ENCODE measurements around the gene DNAJC18. TPM values are rescaled to one million over a fixed set of nuclear protein-coding genes. Genes with fewer than 3 reads are reported as not detected.
A peak's percentile ranks its signal among the peaks of the same experiment; 100 is the strongest.
"Not testable (repeated sequence)": the region's sequence is repeated elsewhere in the genome, so short reads cannot be mapped to it uniquely, and the experiment has no call there.

The DNAJC18 gene
- polyA plus RNA-seq, 1 donor = 22.1 TPM

GRCh38 chr5:139426203-139426885 lies 13.0 kb downstream of the DNAJC18 start:
- DNase-seq (ENCODE audit: low read depth) = no peak

DNA sequence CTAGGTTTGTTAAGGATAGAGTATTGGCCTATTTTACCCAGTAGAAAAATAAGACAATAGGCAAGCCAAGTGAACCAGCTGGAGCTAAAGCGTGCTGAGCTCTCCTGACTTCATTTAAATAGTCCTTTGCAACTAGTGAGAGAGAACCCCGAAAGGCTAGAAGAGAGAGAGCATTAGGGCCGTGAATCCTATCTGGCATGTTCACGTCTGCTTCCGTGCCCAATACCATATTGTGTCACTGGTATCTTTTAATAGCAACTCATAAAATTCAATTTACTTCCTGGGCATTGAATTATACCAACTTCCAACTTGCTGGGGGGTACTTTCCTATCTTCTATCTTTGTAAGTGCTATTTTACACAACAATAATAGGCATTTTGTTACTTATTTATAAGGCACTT lies 13.8 kb downstream of the DNAJC18 start:
- no peak for DNase-seq (ENCODE audit: low read depth)

DNA sequence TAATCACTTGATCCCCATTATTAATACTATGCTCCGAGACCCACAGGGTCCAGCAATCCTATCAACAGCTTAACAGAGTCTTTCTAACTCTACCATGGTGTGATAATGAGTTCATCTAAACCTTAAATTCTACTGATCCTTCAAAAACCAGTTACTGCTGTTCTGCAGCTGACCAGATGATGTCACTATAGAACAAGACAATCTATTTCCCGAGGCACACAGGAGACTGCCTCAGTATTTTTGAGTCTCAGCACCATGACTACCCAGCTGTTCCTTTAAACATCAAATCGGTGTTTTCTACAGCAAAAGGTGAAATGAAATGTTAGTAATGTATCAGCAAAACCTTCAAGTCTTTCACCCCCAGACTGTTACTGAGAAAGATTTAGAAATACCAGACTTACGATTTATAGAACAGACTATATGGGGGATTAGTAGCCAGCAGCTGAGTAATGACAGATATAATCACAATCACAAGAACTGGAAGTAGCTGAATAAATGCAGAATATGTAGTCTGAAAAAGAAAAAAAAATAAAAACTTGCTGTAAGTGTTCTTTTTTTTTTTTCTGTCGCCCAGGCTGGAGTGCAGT lies 16.9 kb downstream of the DNAJC18 start:
- DNase-seq (ENCODE audit: low read depth) = peak; percentile 67

DNA sequence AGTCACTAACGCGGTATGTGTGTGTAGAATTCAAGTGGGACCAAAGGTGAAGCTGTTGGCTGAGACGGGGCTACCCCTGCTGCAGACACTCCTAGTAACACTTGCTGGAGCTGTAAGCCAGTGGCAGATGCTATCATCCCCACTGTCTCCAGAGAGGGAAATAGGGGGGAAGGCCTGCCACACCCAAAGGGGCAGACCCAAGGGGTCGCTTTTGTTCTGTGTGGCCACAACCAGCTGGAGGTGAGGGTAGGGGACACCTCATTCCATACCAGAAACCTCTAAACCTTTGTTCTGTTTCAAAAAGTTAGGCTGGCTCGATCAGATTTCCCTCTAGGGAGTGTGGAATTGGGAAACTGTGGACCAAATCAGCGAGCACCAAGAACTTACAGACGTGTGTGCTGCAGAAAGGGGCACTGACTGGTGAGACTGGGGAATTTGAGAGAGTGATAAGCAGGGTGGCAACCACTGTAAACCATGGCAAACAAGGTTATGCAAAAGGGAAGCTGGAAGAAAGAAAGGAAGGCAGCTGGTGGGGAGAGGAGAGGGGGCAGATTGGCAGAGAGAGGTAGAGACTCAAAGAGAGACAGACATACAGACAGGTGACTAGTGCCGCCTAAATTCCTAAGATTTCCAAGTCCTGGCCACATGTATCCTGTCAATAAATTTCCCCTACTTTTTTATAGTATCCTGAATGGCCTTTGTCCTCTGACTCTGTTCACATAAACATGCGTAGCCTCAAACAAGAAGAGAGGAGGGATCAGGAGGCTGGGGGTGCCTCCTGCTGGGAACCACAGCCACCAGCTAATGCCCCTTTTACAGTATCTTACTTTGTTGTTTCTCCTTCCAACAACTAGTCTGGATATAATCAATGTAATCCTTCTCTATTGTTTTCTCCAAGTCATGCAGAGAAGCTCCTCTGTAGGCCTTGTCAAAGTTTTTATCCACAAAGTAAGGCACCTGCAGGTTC lies 19.8 kb downstream of the DNAJC18 start:
- no peak for DNase-seq (ENCODE audit: low read depth)

DNA sequence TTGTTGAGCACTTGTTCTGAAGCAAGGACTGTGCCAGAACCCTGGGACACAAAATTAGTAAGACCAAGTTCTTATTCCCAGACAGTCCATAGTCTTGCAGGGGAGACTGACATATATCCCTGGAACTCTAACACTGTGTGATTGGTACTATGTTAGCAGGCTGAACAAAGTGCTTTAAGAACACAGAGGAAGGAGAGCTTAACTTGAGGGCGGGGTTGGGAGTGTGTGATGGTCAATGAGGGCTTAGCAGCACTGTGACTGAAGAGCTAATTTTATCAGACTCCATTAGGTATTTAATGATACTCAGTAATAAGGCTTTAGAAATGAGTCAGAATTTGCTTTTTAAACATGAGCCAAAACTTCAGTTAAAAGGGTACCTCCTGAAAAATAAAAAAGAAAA lies 20.5 kb downstream of the DNAJC18 start:
- no peak for DNase-seq (ENCODE audit: low read depth)

DNA sequence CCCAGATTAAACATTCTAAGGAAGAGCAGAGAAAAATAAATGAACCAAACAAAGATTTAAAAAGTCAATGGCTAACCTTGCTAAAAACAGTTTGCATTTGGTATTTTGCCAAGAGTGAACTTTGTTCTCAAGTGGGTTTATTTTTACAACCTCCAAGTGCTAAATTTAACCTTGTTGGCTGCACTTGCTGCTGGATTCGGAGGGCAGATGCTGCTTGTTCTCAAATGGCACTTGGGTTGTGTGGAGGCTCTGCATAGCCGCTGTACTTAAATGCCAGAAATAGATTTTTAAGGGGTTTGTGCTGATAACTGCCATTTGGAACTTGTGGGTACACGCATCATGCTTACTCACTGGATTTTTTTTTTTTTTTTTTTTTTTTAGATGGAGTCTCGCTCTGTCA lies 22.1 kb downstream of the DNAJC18 start:
- DNase-seq (ENCODE audit: low read depth) = no peak

DNA sequence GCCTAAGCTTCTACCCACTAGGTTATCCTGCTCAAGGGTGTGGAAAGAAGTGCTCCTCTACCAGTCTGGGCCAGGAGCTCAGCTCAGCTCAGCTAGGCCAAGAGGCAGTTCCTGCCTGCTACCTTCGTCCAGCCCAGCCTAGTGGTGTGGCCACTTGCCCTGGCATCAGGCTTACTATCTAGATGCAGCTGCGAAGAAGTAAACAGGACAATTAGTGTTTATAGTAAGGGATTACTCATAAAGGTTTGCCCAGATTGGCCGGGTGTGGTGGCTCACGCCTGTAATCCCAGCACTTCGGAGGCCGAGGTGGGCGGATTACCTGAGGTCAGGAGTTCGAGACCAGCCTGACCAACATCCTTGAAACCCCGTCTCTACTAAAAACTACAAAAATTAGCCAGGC lies 22.7 kb downstream of the DNAJC18 start:
- DNase-seq (ENCODE audit: low read depth) = no peak

DNA sequence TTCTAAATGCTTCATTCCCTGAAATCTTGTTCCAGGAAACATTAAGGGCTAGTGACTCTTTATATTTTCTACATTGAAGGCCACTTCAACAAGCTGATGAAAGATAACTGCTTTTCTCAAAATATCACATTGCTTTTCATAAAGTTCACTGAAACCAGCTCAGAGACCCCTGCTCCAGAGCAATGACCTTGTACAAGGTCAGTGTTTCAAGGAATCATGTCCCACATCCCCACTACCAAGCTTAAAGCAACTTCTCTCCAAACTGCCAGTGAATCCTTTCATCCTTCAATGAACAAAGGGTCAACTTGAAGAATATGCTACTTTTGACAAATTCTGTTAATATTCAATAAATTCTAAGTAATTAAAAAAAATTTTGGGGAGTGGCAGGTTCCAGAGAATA lies 23.5 kb downstream of the DNAJC18 start:
- no peak for DNase-seq (ENCODE audit: low read depth)

- no peak for DNase-seq (ENCODE audit: low read depth)
These were observed 24.0 kb downstream of the DNAJC18 start for GRCh38 chr5:139415221-139415861.

GRCh38 chr5:139414581-139415130 lies 24.7 kb downstream of the DNAJC18 start:
- no peak for DNase-seq (ENCODE audit: low read depth)

- no peak for DNase-seq (ENCODE audit: low read depth)
These were observed 25.4 kb downstream of the DNAJC18 start for GRCh38 chr5:139413963-139414362.

- DNase-seq (ENCODE audit: low read depth) = no peak
These were observed 26.2 kb downstream of the DNAJC18 start for GRCh38 chr5:139413153-139413552.

- no peak for DNase-seq (ENCODE audit: low read depth)
These were observed 28.1 kb downstream of the DNAJC18 start for GRCh38 chr5:139410993-139411828.

DNA sequence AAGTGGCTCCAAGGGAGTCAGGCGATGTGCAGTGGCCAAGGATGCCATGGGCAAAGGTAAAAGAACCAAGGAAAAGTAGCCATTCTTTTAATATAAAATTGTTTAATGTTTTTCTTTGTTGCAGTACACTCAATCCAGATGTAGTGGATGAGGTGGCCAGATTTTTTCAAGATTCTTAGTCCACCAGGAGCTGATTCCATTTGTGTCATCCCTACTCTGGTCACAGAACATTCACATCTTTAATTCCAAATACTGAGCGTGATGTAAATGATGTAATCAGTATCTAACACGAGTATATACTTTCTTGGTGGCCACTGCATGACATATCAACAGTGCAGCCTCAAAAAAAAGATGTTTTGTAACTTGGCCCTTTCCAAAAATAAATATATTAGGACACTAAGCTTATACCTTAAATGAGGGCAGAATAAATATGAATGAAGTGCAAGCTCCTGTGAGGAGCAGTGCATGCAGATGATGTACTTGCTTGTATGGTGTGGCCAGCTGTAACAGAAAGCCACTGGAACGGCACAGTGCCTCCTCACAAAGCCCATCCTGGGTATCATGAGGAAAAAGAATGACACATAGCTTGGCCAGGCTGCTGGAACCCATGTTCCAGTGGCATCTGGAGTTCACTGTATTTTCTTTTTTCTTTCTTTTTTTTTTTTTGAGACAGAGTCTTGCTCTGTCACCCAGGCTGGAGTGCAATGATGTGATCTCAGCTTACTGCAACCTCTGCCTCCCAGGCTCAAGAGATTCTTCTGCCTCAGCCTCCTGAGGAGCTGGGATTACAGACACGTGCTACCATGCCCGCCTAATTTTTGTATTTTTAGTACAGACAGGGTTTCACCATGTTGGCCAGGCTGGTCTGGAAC lies 29.0 kb downstream of the DNAJC18 start:
- no peak for DNase-seq (ENCODE audit: low read depth)

DNA sequence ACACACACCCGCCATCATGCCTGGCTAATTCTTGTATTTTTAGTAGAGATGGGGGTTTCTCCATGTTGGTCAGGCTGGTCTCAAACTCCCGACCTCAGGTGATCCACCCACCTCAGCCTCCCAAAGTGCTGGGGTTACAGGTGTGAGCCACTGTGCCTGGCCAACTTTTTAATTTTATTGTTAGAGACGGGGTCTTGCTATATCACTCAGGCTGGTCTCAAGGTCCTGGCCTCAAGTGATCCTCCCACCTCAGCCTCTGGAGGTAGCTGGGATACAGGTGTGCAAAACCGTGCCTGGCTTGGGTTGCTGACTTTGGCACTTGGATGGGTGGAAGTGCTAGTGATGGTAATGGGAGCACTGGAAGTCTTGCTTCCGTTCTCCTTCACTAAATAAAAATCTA lies 30.2 kb downstream of the DNAJC18 start:
- not testable (repeated sequence) for DNase-seq (ENCODE audit: low read depth)

DNA sequence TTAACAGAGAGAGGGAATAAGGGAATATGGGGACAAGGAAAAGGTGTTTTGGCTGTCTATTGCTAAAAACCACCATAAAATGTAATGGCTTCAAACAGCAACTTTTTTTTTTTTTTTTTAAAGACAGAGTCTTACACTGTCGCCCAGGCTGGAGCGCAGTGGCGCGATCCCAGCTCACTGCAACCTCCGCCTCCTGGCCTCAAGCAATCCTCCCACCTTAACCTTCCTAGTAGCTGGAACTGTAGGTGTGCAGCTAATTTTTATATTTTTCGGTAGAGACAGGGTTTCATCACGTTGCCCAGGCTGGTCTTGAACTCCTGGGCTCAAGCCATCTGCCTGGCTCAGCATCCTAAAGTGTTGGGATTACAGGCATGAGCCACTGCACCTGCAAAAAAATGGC lies 31.1 kb downstream of the DNAJC18 start:
- DNase-seq (ENCODE audit: low read depth) = no peak

GRCh38 chr5:139407517-139407916 lies 31.8 kb downstream of the DNAJC18 start:
- no peak for DNase-seq (ENCODE audit: low read depth)

DNA sequence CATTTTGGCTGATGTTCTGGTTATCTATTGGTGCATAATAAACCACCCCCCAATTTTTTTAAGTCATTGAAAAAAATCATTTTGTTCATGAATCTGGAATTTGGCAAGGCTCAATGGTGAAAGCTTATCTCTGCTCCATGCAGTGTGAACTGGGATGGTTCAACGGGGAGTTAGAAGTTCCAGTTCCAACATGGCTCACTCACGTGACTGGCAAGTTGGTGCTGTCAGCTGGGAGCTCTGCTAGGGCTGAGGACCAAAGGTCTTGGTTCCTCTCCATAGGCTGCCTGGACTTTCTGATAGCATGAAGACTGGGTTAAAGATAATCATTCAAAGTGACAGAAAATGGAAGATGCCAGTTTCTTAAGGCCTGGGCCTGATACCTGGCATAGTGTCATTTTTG lies 32.4 kb downstream of the DNAJC18 start:
- no peak for DNase-seq (ENCODE audit: low read depth)

GRCh38 chr5:139404484-139404840 lies 34.9 kb downstream of the DNAJC18 start:
- no peak for DNase-seq (ENCODE audit: low read depth)
